T-cell (primary cell): ENCODE results near the gene BCAS4. TPM values are rescaled to one million over a fixed set of nuclear protein-coding genes. Genes with fewer than 3 reads are reported as not detected.

Source experiments
- ATAC-seq, 4 experiments: fragments of 200-7000 bp in 3 of 4; fragments of 150-1000 bp in 1 of 4; cut with Tn5 transposase; replicated peaks in 1 of 4; 1 replicate in 3 of 4; 2 replicates in 1 of 4; pipeline ENCODE4 v1.10.0; 2021; ENCODE audit warnings: moderate library complexity in 3 of 4, mild to moderate bottlenecking in 2 of 4, moderate number of reproducible peaks in 1 of 4
- CTCF ChIA-PET, 2 donors: fragments of 300-600 bp; sonication (Branson Sonifier 250); formaldehyde crosslinking; loops; one replicate each; lab custom pipeline; 2022; ENCODE audit warnings: antibody characterized with exemption in 2 of 2; lab: Charles Lee
- POLR2A ChIA-PET, 2 donors: fragments of 300-600 bp; sonication (Branson Sonifier 250); formaldehyde crosslinking; loops; one replicate each; lab custom pipeline; 2022; ENCODE audit warnings: antibody characterized with exemption in 2 of 2; lab: Charles Lee
- DNase-seq, 35 experiments: peaks; one replicate each; pipeline versions ENCODE4 v3.0.0 to v3.0.0-alpha.2; 2013 to 2023
- H3K27ac ChIP-seq: one replicate; pipeline ENCODE4 v1.5.1; 2013; ENCODE audit warnings: low read length
- H3K27me3 ChIP-seq, 2 experiments: replicated peaks in 1 of 2; 1 replicate in 1 of 2; 2 replicates in 1 of 2; pipeline versions ENCODE4 v1.6.1 to v1.7.0; 2013; ENCODE audit warnings: low read length in 1 of 2, mixed read lengths in 1 of 2; ENCODE audit not compliant: control insufficient read depth in 2 of 2, insufficient read depth in 2 of 2; ENCODE audit errors: extremely low read depth in 1 of 2
- H3K36me3 ChIP-seq, 2 donors: 1 replicate in 1 of 2; 2 replicates in 1 of 2; pipeline versions ENCODE4 v1.6.1 to v1.7.0; 2013; ENCODE audit warnings: low read length in 1 of 2; ENCODE audit not compliant: control insufficient read depth in 2 of 2, insufficient read depth in 1 of 2; ENCODE audit errors: extremely low read depth in 1 of 2
- H3K4me1 ChIP-seq, 2 experiments: 1 replicate in 1 of 2; 2 replicates in 1 of 2; pipeline versions ENCODE4 v1.6.1 to v1.7.0; 2013; ENCODE audit warnings: low read length in 2 of 2, mixed read lengths in 1 of 2; ENCODE audit not compliant: insufficient read depth in 2 of 2, control insufficient read depth in 1 of 2; ENCODE audit errors: extremely low read depth in 1 of 2
- H3K4me3 ChIP-seq, 2 donors: 1 replicate in 1 of 2; 2 replicates in 1 of 2; pipeline versions ENCODE4 v1.5.1 to v1.7.0; 2013; ENCODE audit warnings: mild to moderate bottlenecking in 2 of 2, low read length in 1 of 2, moderate library complexity in 1 of 2; ENCODE audit not compliant: control insufficient read depth in 1 of 2; ENCODE audit errors: extremely low read depth in 1 of 2
- H3K9me3 ChIP-seq: 2 replicates; pipeline ENCODE4 v1.7.0; 2013
- H3K27ac Mint-ChIP-seq, 2 donors: one replicate each; pipeline ENCODE4 v1.8.0; 2020 to 2021; ENCODE audit warnings: mild to moderate bottlenecking in 2 of 2, mixed read lengths in 2 of 2
- H3K27me3 Mint-ChIP-seq, 2 donors: one replicate each; pipeline ENCODE4 v1.8.0; 2021 to 2022; ENCODE audit warnings: mixed read lengths in 2 of 2
- H3K36me3 Mint-ChIP-seq: one replicate; pipeline ENCODE4 v1.8.0; 2021; ENCODE audit warnings: mixed read lengths
- H3K4me1 Mint-ChIP-seq, 3 donors: one replicate each; pipeline ENCODE4 v1.8.0; 2020 to 2022; ENCODE audit warnings: mixed read lengths in 3 of 3, mild to moderate bottlenecking in 1 of 3
- H3K4me3 Mint-ChIP-seq, 3 donors: one replicate each; pipeline ENCODE4 v1.8.0; 2020 to 2022; ENCODE audit warnings: mild to moderate bottlenecking in 3 of 3, mixed read lengths in 3 of 3, moderate library complexity in 3 of 3
- H3K9me3 Mint-ChIP-seq, 3 donors: one replicate each; pipeline ENCODE4 v1.8.0; 2020 to 2022; ENCODE audit warnings: mixed read lengths in 3 of 3
- WGBS: methylation state at CpG from one replicate; pipeline ENCODE4 v1.1.5; 2013; ENCODE audit warnings: missing lambda C conversion rate; ENCODE audit not compliant: insufficient coverage; 5-methylcytosine and 5-hydroxymethylcytosine counted together
- total RNA-seq, 35 experiments: library from RNA in 6 of 35; stranded (reverse) in 6 of 35; fragments of 120-200 nt in 1 of 35; gene quantifications; one replicate each; pipeline versions ENCODE4 v1.2.1 to v1.2.4 and lab custom pipeline; 2013 to 2026

The BCAS4 gene
- total RNA-seq, 5 donors from 2014 or later (not counting 1 experiment from before 2014, with no cell fraction given): 26.3 to 49.8 (median 31.3) TPM

DNA sequence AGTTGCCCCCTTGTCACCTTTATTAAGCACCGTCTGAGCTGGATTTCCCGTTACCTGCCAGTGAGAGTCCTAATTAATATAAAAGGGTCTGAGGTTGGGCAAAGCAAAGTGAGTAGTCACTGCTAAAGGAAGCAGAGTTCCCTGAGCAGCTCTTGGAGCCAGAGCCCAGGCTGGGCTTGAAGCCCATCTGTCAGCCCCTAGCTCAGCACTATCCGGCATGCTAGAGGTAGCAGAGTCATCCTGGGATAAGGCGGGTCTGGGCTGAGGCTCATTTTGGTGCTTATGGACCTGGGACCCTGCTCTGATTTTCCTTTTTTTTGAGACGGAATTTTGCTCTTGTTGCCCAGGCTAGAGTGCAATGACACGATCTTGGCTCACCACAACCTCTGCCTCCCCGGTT lies 90.2 kb downstream of the BCAS4 start:
- no peaks in the 10 kb centered on the region for H3K9me3 ChIP-seq
- ATAC-seq: no peak
- no peak for DNase-seq
- Mint-ChIP-seq H3K27me3 (no peaks in the 10 kb centered on the region), H3K36me3 (peaks cover 22% of the 10 kb centered on the region), H3K27ac (no peak overlapping the region), H3K9me3 (peaks cover 0 to 8% (median 0%) of the 10 kb centered on the region in 3 donors), H3K4me1 (peaks cover 0 to 3% (median 0%) of the 10 kb centered on the region in 3 donors), H3K4me3 (no peak overlapping the region)
- ChIA-PET POLR2A (no interaction called here), CTCF (no interaction called here)
- H3K36me3 ChIP-seq: peaks cover 0 to 12% of the 10 kb centered on the region in 2 donors
- no peak overlapping the region for H3K27ac ChIP-seq
- no peak overlapping the region for H3K4me3 ChIP-seq
- H3K4me1 ChIP-seq: no peaks in the 10 kb centered on the region
- no peaks in the 10 kb centered on the region for H3K27me3 ChIP-seq
- WGBS: 93% methylated on average over 5 of the region's 7 CpGs

- Mint-ChIP-seq H3K36me3 (peaks cover 24% of the 10 kb centered on the region), H3K27me3 (no peaks in the 10 kb centered on the region), H3K9me3 (peaks cover 0 to 8% (median 0%) of the 10 kb centered on the region in 3 donors), H3K4me1 (peaks cover 0 to 3% (median 0%) of the 10 kb centered on the region in 3 donors), H3K27ac (no peak overlapping the region), H3K4me3 (no peak overlapping the region)
- no peak for DNase-seq
- ATAC-seq: no peak
- H3K27me3 ChIP-seq: no peaks in the 10 kb centered on the region
- H3K4me1 ChIP-seq: no peaks in the 10 kb centered on the region
- H3K9me3 ChIP-seq: no peaks in the 10 kb centered on the region
- peaks cover 0 to 12% of the 10 kb centered on the region in 2 donors for H3K36me3 ChIP-seq
- POLR2A ChIA-PET: no interaction called here
- H3K27ac ChIP-seq: no peak overlapping the region
- H3K4me3 ChIP-seq: no peak overlapping the region
- 100% methylated on average over 2 of the region's 5 CpGs for WGBS
- CTCF ChIA-PET: interaction anchor here in 1 of 2 donors (0.5 kb wide), 1 partner anchor 14 kb away, joined by 3 read pairs; no protein-coding TSS in a partner anchor
Observed at GRCh38 chr20:50885781-50886180, 90.9 kb downstream of the BCAS4 start.

GRCh38 chr20:50886184-50886790 lies 91.4 kb downstream of the BCAS4 start:
- CTCF ChIA-PET: interaction anchor here in 1 of 2 donors (0.5 kb wide), 1 partner anchor 14 kb away, joined by 3 read pairs; no protein-coding TSS in a partner anchor
- Histone ChIP-seq H3K4me1 (no peaks in the 10 kb centered on the region), H3K27me3 (no peaks in the 10 kb centered on the region), H3K9me3 (no peaks in the 10 kb centered on the region), H3K4me3 (no peak overlapping the region), H3K36me3 (peaks cover 0 to 17% of the 10 kb centered on the region in 2 donors), H3K27ac (no peak overlapping the region)
- Mint-ChIP-seq H3K9me3 (peaks cover 0 to 8% (median 0%) of the 10 kb centered on the region in 3 donors), H3K27me3 (no peaks in the 10 kb centered on the region), H3K4me1 (peaks cover 0 to 3% (median 0%) of the 10 kb centered on the region in 3 donors), H3K27ac (no peak overlapping the region), H3K36me3 (peaks cover 25% of the 10 kb centered on the region), H3K4me3 (no peak overlapping the region)
- no peak for ATAC-seq
- no peak for DNase-seq
- POLR2A ChIA-PET: no interaction called here
- 94% methylated on average over 5 of the region's 12 CpGs for WGBS

DNA sequence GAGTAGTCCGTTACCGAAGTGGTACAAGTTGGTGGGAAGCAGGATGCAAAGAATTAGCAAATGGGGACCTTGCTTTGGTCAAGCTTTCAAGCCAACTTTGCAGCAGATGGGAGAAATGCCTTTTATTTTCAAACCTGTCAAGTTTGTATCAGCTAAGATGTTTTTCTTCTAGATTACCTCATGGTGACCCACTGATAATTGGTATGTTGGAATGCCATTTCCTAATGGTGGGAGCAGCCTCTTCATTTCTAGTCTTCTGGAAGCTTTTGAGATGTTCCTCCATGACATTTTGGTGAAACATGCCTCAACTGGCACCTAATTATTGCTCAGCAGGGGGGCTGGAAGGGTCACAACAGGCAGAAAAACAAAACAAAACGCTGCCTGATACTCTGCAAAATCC lies 92.7 kb downstream of the BCAS4 start:
- POLR2A ChIA-PET: no interaction called here
- WGBS: 92% methylated on average over 2 of the region's 3 CpGs
- no peaks in the 10 kb centered on the region for H3K9me3 ChIP-seq
- ATAC-seq (no peak), DNase-seq (no peak)
- H3K27ac Mint-ChIP-seq: no peak overlapping the region
- no peaks in the 10 kb centered on the region for H3K27me3 ChIP-seq
- H3K4me1 ChIP-seq: no peaks in the 10 kb centered on the region
- H3K27me3 Mint-ChIP-seq: no peaks in the 10 kb centered on the region
- CTCF ChIA-PET: no interaction called here
- H3K36me3 ChIP-seq: peaks cover 2 to 29% of the 10 kb centered on the region in 2 donors
- H3K36me3 Mint-ChIP-seq: peaks cover 33% of the 10 kb centered on the region
- no peak overlapping the region for H3K4me3 ChIP-seq
- no peak overlapping the region for H3K27ac ChIP-seq
- peaks cover 0 to 3% (median 2%) of the 10 kb centered on the region in 3 donors for H3K4me1 Mint-ChIP-seq
- no peak overlapping the region for H3K4me3 Mint-ChIP-seq
- H3K9me3 Mint-ChIP-seq: peaks cover 0 to 3% (median 0%) of the 10 kb centered on the region in 3 donors

DNA sequence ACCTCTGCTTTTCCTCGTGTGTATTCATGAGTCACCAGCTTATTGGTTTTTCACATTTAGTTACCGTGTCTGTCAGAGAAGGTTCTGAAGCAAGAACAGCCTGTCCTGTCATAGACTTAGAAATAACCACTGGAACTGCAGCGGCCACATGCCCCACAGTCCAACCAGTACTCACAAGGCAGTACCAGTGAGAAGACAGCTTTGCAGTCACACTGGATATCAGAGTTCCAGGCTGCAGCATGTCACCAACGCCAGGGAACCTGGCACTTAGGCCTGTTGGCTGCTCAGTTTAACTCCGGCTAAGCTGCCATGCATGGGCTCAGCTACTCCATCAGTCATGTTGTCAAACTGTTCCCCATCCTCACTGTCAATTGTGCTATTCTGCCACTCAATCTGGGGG lies 96.3 kb downstream of the BCAS4 start:
- DNase-seq: no peak
- Histone ChIP-seq H3K4me1 (no peaks in the 10 kb centered on the region), H3K4me3 (no peak overlapping the region), H3K9me3 (no peaks in the 10 kb centered on the region), H3K27ac (no peak overlapping the region), H3K27me3 (no peaks in the 10 kb centered on the region), H3K36me3 (peaks cover 14 to 50% of the 10 kb centered on the region in 2 donors)
- Mint-ChIP-seq H3K9me3 (no peaks in the 10 kb centered on the region), H3K4me1 (peaks cover 0 to 4% (median 2%) of the 10 kb centered on the region in 3 donors), H3K36me3 (peaks cover 43% of the 10 kb centered on the region), H3K27me3 (no peaks in the 10 kb centered on the region), H3K27ac (no peak overlapping the region), H3K4me3 (no peak overlapping the region)
- WGBS: 74% methylated on average over 4 of the region's 5 CpGs
- ATAC-seq: no peak
- ChIA-PET POLR2A (no interaction called here), CTCF (interaction anchor here (0.6 to 0.9 kb wide), 3 partner anchors 12 to 723 kb away, joined by 3 read pairs; no protein-coding TSS in a partner anchor)

GRCh38 chr20:50892394-50892793 lies 97.5 kb downstream of the BCAS4 start:
- CTCF ChIA-PET: interaction anchor here in 1 of 2 donors (0.9 kb wide), 1 partner anchor 10 kb away, joined by 3 read pairs; no protein-coding TSS in a partner anchor
- Histone ChIP-seq H3K9me3 (no peaks in the 10 kb centered on the region), H3K4me3 (no peak overlapping the region), H3K4me1 (no peaks in the 10 kb centered on the region), H3K27me3 (no peaks in the 10 kb centered on the region), H3K36me3 (peaks cover 15 to 57% of the 10 kb centered on the region in 2 donors), H3K27ac (no peak overlapping the region)
- Mint-ChIP-seq H3K9me3 (no peaks in the 10 kb centered on the region), H3K4me3 (no peak overlapping the region), H3K36me3 (peaks cover 46% of the 10 kb centered on the region), H3K4me1 (peaks cover 0 to 5% (median 4%) of the 10 kb centered on the region in 3 donors), H3K27ac (no peak overlapping the region), H3K27me3 (no peaks in the 10 kb centered on the region)
- POLR2A ChIA-PET: interaction anchor here in 1 of 2 donors (0.7 kb wide), 1 partner anchor 34 kb away, joined by 3 read pairs; no protein-coding TSS in a partner anchor
- ATAC-seq: no peak
- DNase-seq: peak in 1 of 35 experiments; percentile 14
- WGBS: 85% methylated on average over 5 of the region's 8 CpGs
